ENCODE data around the gene PDLIM4.

GRCh38 chr5:132310141-132310834 is 52.8 kb downstream of the PDLIM4 start:
- TF ChIP-seq, protein P1, sequence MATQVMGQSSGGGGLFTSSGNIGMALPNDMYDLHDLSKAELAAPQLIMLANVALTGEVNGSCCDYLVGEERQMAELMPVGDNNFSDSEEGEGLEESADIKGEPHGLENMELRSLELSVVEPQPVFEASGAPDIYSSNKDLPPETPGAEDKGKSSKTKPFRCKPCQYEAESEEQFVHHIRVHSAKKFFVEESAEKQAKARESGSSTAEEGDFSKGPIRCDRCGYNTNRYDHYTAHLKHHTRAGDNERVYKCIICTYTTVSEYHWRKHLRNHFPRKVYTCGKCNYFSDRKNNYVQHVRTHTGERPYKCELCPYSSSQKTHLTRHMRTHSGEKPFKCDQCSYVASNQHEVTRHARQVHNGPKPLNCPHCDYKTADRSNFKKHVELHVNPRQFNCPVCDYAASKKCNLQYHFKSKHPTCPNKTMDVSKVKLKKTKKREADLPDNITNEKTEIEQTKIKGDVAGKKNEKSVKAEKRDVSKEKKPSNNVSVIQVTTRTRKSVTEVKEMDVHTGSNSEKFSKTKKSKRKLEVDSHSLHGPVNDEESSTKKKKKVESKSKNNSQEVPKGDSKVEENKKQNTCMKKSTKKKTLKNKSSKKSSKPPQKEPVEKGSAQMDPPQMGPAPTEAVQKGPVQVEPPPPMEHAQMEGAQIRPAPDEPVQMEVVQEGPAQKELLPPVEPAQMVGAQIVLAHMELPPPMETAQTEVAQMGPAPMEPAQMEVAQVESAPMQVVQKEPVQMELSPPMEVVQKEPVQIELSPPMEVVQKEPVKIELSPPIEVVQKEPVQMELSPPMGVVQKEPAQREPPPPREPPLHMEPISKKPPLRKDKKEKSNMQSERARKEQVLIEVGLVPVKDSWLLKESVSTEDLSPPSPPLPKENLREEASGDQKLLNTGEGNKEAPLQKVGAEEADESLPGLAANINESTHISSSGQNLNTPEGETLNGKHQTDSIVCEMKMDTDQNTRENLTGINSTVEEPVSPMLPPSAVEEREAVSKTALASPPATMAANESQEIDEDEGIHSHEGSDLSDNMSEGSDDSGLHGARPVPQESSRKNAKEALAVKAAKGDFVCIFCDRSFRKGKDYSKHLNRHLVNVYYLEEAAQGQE (IDR thresholded peaks at IDR 0.05; ENCODE audit: insufficient read depth in 1 of 2, low read depth in 2 of 2, low read length in 2 of 2), result no peak
- TF ChIP-seq POLR2AphosphoS5 (IDR thresholded peaks at IDR 0.05; ENCODE audit: low read depth, low read length) (no peak), TAF1 (IDR thresholded peaks at IDR 0.05; ENCODE audit: borderline replicate concordance, insufficient read depth, low read length) (no peak)
